ENCODE measurements around the gene DHCR7. TPM values are rescaled to one million over a fixed set of nuclear protein-coding genes. Genes with fewer than 3 reads are reported as not detected.

The DHCR7 gene
- polyA plus RNA-seq, 1 of the 3 experiments (the other 2 are of a cell fraction) = 21.4 TPM

DNA sequence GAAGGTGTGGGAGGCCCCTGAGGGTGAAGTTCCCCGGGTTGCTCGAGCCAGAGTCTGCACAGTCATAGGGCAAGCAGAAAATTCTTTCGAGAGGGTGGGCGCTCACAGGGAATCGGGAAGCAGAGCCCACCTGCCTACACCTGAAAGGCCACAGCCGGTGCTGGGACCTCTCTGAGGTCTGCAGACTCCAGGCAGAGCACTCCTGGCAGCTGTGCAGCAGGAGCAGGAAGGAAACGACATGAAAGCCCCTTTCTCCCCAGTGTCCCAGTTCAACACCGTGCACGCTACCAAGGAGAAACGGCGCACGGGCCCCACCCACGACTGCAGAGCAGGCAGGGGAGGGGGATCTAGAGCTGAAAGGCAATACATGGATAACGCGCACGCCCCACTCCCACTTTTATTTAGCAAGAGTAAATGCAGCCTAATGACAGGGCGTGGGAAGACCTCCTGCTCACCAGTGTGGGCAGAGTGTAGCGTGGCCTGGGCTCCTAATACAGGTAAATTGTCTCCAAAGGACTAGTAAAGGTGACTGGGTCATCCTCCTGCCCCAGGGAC lies 13.5 kb downstream of the DHCR7 start (continued):
- TF ChIP-seq, protein P1, sequence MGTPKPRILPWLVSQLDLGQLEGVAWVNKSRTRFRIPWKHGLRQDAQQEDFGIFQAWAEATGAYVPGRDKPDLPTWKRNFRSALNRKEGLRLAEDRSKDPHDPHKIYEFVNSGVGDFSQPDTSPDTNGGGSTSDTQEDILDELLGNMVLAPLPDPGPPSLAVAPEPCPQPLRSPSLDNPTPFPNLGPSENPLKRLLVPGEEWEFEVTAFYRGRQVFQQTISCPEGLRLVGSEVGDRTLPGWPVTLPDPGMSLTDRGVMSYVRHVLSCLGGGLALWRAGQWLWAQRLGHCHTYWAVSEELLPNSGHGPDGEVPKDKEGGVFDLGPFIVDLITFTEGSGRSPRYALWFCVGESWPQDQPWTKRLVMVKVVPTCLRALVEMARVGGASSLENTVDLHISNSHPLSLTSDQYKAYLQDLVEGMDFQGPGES (IDR thresholded peaks at IDR 0.05; ENCODE audit: low read depth, low read length) = no peak
- no peak for TF ChIP-seq TAF1 (IDR thresholded peaks at IDR 0.05; ENCODE audit: borderline replicate concordance, low read depth, low read length)

DNA sequence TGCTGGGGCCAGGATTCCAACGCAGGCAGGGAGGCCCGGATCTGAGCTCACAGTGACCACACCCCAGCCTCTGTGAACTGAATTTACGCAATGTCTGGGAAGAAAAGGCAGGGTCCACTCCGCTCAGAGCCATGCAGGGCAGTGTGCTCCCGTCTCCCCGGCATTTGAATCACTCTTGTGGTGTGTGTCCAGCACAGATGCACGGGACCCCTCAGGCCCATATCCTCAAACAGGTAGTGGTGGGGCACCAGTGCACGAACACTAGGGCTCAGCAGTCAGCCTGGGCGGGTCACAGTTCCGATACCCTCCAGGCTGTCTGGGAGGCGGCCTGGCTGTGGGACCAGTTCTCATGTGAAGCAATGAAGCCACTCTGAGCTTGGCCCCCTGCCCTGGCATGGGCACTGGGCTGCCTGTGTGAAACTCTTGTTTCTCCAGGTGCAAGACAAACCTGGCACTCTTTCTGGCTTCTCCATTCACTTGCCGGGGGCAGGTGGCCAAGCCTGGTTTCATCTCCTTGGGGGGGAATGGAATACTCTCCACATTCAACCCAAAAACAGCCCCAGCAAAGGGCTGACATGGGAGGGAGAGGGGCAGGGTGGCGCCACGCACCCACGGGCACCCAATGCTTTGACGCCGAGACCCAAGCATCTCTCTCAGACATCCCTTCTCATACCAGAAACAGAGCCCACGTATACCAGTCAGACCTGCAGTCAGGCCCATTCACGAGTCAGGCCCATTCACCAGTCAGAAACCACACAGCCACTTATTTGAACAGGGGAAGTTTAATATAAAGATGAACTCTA lies 14.3 kb downstream of the DHCR7 start:
- WGBS (ENCODE audit: low lambda C conversion rate) = 83% methylated on average over 17 of the region's 19 CpGs
- POLR2A ChIA-PET = no interaction called here

More for the DNA sequence above, 14.3 kb downstream of the DHCR7 start:
- no peak for TF ChIP-seq GABPA (IDR thresholded peaks at IDR 0.05; ENCODE audit: low read depth)
- no peak for TF ChIP-seq YY1 (IDR thresholded peaks at IDR 0.05; ENCODE audit: low read depth)
- TF ChIP-seq POLR2AphosphoS5 (IDR thresholded peaks at IDR 0.05; ENCODE audit: low read depth, low read length) = no peak
- TF ChIP-seq, protein P2, sequence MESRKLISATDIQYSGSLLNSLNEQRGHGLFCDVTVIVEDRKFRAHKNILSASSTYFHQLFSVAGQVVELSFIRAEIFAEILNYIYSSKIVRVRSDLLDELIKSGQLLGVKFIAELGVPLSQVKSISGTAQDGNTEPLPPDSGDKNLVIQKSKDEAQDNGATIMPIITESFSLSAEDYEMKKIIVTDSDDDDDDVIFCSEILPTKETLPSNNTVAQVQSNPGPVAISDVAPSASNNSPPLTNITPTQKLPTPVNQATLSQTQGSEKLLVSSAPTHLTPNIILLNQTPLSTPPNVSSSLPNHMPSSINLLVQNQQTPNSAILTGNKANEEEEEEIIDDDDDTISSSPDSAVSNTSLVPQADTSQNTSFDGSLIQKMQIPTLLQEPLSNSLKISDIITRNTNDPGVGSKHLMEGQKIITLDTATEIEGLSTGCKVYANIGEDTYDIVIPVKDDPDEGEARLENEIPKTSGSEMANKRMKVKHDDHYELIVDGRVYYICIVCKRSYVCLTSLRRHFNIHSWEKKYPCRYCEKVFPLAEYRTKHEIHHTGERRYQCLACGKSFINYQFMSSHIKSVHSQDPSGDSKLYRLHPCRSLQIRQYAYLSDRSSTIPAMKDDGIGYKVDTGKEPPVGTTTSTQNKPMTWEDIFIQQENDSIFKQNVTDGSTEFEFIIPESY (IDR thresholded peaks at IDR 0.05; ENCODE audit: borderline replicate concordance, low read depth) = no peak
- TF ChIP-seq GATA2 (CRISPR knock-in tag; IDR thresholded peaks at IDR 0.05) = no peak
- TF ChIP-seq MXI1 (IDR thresholded peaks at IDR 0.05; ENCODE audit: low read depth, low read length) = no peak
- TF ChIP-seq EZH2phosphoT487 (IDR thresholded peaks at IDR 0.05; ENCODE audit: borderline replicate concordance, low read depth) = no peak
- no peak for TF ChIP-seq RAD21 (IDR thresholded peaks at IDR 0.05; ENCODE audit: low read length)
- no peak for TF ChIP-seq CHD2 (IDR thresholded peaks at IDR 0.05; ENCODE audit: low read length, partially characterized antibody)
- no peak for TF ChIP-seq RCOR1 (IDR thresholded peaks at IDR 0.05; ENCODE audit: low read length)
- TF ChIP-seq FOSL2 (IDR thresholded peaks at IDR 0.05; ENCODE audit: borderline replicate concordance, low read depth) = no peak
- TF ChIP-seq SIN3A (IDR thresholded peaks at IDR 0.05; ENCODE audit: borderline replicate concordance, low read depth, low read length) = no peak
- TF ChIP-seq, protein P1 (IDR thresholded peaks at IDR 0.05; ENCODE audit: low read depth, low read length) = no peak
- TF ChIP-seq, protein P3, sequence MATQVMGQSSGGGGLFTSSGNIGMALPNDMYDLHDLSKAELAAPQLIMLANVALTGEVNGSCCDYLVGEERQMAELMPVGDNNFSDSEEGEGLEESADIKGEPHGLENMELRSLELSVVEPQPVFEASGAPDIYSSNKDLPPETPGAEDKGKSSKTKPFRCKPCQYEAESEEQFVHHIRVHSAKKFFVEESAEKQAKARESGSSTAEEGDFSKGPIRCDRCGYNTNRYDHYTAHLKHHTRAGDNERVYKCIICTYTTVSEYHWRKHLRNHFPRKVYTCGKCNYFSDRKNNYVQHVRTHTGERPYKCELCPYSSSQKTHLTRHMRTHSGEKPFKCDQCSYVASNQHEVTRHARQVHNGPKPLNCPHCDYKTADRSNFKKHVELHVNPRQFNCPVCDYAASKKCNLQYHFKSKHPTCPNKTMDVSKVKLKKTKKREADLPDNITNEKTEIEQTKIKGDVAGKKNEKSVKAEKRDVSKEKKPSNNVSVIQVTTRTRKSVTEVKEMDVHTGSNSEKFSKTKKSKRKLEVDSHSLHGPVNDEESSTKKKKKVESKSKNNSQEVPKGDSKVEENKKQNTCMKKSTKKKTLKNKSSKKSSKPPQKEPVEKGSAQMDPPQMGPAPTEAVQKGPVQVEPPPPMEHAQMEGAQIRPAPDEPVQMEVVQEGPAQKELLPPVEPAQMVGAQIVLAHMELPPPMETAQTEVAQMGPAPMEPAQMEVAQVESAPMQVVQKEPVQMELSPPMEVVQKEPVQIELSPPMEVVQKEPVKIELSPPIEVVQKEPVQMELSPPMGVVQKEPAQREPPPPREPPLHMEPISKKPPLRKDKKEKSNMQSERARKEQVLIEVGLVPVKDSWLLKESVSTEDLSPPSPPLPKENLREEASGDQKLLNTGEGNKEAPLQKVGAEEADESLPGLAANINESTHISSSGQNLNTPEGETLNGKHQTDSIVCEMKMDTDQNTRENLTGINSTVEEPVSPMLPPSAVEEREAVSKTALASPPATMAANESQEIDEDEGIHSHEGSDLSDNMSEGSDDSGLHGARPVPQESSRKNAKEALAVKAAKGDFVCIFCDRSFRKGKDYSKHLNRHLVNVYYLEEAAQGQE (IDR thresholded peaks at IDR 0.05; ENCODE audit: low read depth, low read length) = no peak
- TF ChIP-seq JUND (IDR thresholded peaks at IDR 0.05) = no peak
- TF ChIP-seq NRF1 (IDR thresholded peaks at IDR 0.05; ENCODE audit: low read depth, low read length) = no peak
- Histone ChIP-seq H3K9ac (no peak overlapping the region), H2AFZ (ENCODE audit: low read depth) (no peak overlapping the region), H3F3A (replicated peaks; ENCODE audit: insufficient read depth) (no peaks in the 10 kb centered on the region), H3K4me3 (ENCODE audit: low read depth in 2 of 2, low read length in 1 of 2) (no peak overlapping the region), H3K9me3 (no peaks in the 10 kb centered on the region), H3K4me1 (ENCODE audit: control insufficient read depth in 1 of 2, insufficient read depth in 2 of 2, low read depth in 1 of 2, low read length in 1 of 2) (no peaks in the 10 kb centered on the region; a peak in 1 of 4 replicates), H3K27ac (ENCODE audit: low read depth in 2 of 2, low read length in 1 of 2) (no peak overlapping the region), H3K27me3 (ENCODE audit: insufficient read depth) (no peaks in the 10 kb centered on the region), H3K9me2 (no peaks in the 10 kb centered on the region), H3K36me3 (replicated peaks in 1 of 2; ENCODE audit: control insufficient read depth in 1 of 2, insufficient read depth in 2 of 2, low read length in 1 of 2) (peaks cover 0 to 10% of the 10 kb centered on the region in 2 experiments), H4K20me1 (ENCODE audit: insufficient read depth) (no peaks in the 10 kb centered on the region), H3K4me2 (no peak overlapping the region), H3K79me2 (ENCODE audit: insufficient read depth) (no peaks in the 10 kb centered on the region)
- CTCF ChIA-PET = no interaction called here
- DNase-seq = no peak
